22Rv1 (cell line): ENCODE results near the gene PRSS2.

Experiments
- ZFX ChIP-seq: fragments of 450-650 bp; IDR thresholded peaks from 2 replicates; pipeline ENCODE4 v1.6.1; 2017; ENCODE audit warnings: antibody characterized with exemption, borderline replicate concordance
- TF ChIP-seq, protein P1 (sequence below): fragments of 450-650 bp; IDR thresholded peaks from 2 replicates; pipeline ENCODE4 v1.5.1; 2017; ENCODE audit warnings: mild to moderate bottlenecking

DNA sequence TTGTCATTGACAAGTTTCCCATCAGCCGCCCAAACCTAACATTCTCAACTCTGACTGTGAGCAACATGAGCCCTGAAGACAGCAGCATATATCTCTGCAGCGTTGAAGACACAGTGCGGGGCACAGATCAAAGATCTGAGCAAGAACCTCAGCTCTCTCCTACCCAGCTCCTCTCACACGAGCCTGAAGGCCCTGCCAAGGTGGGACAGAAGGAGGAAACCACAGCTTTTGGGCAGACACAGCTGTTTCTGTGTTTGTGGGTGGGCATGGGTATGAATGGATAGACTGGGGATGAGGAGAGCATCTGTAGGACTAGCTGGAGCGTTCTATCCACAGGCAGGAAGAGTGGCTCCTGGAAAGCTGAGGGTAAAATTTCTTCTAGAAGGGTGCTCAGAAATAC, 30.0 kb upstream of the PRSS2 start:
- TF ChIP-seq, protein P1, sequence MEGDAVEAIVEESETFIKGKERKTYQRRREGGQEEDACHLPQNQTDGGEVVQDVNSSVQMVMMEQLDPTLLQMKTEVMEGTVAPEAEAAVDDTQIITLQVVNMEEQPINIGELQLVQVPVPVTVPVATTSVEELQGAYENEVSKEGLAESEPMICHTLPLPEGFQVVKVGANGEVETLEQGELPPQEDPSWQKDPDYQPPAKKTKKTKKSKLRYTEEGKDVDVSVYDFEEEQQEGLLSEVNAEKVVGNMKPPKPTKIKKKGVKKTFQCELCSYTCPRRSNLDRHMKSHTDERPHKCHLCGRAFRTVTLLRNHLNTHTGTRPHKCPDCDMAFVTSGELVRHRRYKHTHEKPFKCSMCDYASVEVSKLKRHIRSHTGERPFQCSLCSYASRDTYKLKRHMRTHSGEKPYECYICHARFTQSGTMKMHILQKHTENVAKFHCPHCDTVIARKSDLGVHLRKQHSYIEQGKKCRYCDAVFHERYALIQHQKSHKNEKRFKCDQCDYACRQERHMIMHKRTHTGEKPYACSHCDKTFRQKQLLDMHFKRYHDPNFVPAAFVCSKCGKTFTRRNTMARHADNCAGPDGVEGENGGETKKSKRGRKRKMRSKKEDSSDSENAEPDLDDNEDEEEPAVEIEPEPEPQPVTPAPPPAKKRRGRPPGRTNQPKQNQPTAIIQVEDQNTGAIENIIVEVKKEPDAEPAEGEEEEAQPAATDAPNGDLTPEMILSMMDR = no peak
- TF ChIP-seq ZFX = no peak
